Liver (tissue), 9 donors: Measurements from ENCODE around the gene SNX7. TPM values are rescaled to one million over a fixed set of nuclear protein-coding genes. Genes with fewer than 3 reads are reported as not detected.

ENCODE experiments used
- DNase-seq: peaks from one replicate; pipeline ENCODE4 v3.0.0-alpha.2; 2017; ENCODE audit warnings: low spot score
- H3K27ac ChIP-seq, 2 donors: one replicate each; pipeline ENCODE4 v1.7.0; 2013; ENCODE audit warnings: inconsistent platforms in 2 of 2, low read length in 2 of 2, control low read depth in 1 of 2, low read depth in 1 of 2, mild to moderate bottlenecking in 1 of 2
- H3K27me3 ChIP-seq, 4 donors: one replicate each; pipeline versions ENCODE4 v1.6.1 to v1.7.0; 2013; ENCODE audit warnings: low read length in 3 of 4, inconsistent platforms in 1 of 4, mild to moderate bottlenecking in 1 of 4, moderate library complexity in 1 of 4; ENCODE audit not compliant: control insufficient read depth in 4 of 4, insufficient read depth in 4 of 4
- H3K36me3 ChIP-seq, 4 donors: one replicate each; pipeline versions ENCODE4 v1.6.1 to v1.7.0; 2013; ENCODE audit warnings: low read length in 3 of 4, mild to moderate bottlenecking in 3 of 4, low read depth in 1 of 4, moderate library complexity in 1 of 4; ENCODE audit not compliant: control insufficient read depth in 4 of 4, insufficient read depth in 3 of 4
- H3K4me1 ChIP-seq, 4 donors: one replicate each; pipeline versions ENCODE4 v1.6.1 to v1.7.0; 2013; ENCODE audit warnings: low read length in 3 of 4, mild to moderate bottlenecking in 3 of 4, moderate library complexity in 1 of 4; ENCODE audit not compliant: control insufficient read depth in 4 of 4, insufficient read depth in 4 of 4
- H3K4me3 ChIP-seq, 3 donors: one replicate each; pipeline versions ENCODE4 v1.6.1 to v1.7.0; 2013; ENCODE audit warnings: low read length in 3 of 3, control low read depth in 1 of 3, low read depth in 1 of 3, mild to moderate bottlenecking in 1 of 3
- H3K9ac ChIP-seq, 2 donors: one replicate each; pipeline ENCODE4 v1.7.0; 2013; ENCODE audit warnings: low read length in 2 of 2, mild to moderate bottlenecking in 2 of 2, moderate library complexity in 2 of 2, control low read depth in 1 of 2, low read depth in 1 of 2
- H3K9me3 ChIP-seq, 4 donors: one replicate each; pipeline versions ENCODE4 v1.6.1 to v1.7.0; 2013; ENCODE audit warnings: low read length in 3 of 4; ENCODE audit not compliant: control insufficient read depth in 4 of 4
- EGR1 ChIP-seq, 2 donors: IDR thresholded peaks; 2 replicates each; pipeline ENCODE4 v1.6.1; 2016 to 2018; ENCODE audit warnings: antibody characterized with exemption in 2 of 2, low read depth in 2 of 2
- FOXA1 ChIP-seq: IDR thresholded peaks from 2 replicates; pipeline ENCODE4 v1.6.1; 2016; ENCODE audit warnings: antibody characterized with exemption
- FOXA2 ChIP-seq: IDR thresholded peaks from 2 replicates; pipeline ENCODE4 v1.6.1; 2016; ENCODE audit warnings: antibody characterized with exemption
- GABPA ChIP-seq, 2 donors: IDR thresholded peaks in 1 of 2; conservative IDR thresholded peaks in 1 of 2; 2 replicates each; pipeline ENCODE4 v1.6.1; 2016; ENCODE audit warnings: antibody characterized with exemption in 2 of 2, mild to moderate bottlenecking in 1 of 2, moderate library complexity in 1 of 2
- HNF4A ChIP-seq, 2 donors: conservative IDR thresholded peaks; 2 replicates each; pipeline ENCODE4 v1.6.1; 2016; ENCODE audit warnings: antibody characterized with exemption in 2 of 2, mild to moderate bottlenecking in 2 of 2
- HNF4G ChIP-seq: IDR thresholded peaks from 2 replicates; pipeline ENCODE4 v1.6.1; 2016; ENCODE audit warnings: antibody characterized with exemption
- JUND ChIP-seq, 2 donors: IDR thresholded peaks; 2 replicates each; pipeline ENCODE4 v1.6.1; 2016; ENCODE audit warnings: antibody characterized with exemption in 2 of 2
- NR2F2 ChIP-seq: IDR thresholded peaks from 2 replicates; pipeline ENCODE4 v1.6.1; 2016; ENCODE audit warnings: antibody characterized with exemption
- RAD21 ChIP-seq, 2 donors: IDR thresholded peaks; 2 replicates each; pipeline ENCODE4 v1.6.1; 2016; ENCODE audit warnings: antibody characterized with exemption in 2 of 2, mild to moderate bottlenecking in 2 of 2
- RXRA ChIP-seq, 2 donors: IDR thresholded peaks; 2 replicates each; pipeline ENCODE4 v1.6.1; 2017 to 2018; ENCODE audit warnings: antibody characterized with exemption in 2 of 2, mild to moderate bottlenecking in 1 of 2
- SP1 ChIP-seq: IDR thresholded peaks from 2 replicates; pipeline ENCODE4 v1.6.1; 2018; ENCODE audit warnings: antibody characterized with exemption, mild to moderate bottlenecking
- TAF1 ChIP-seq: conservative IDR thresholded peaks from 2 replicates; pipeline ENCODE4 v1.6.1; 2016; ENCODE audit warnings: antibody characterized with exemption, mild to moderate bottlenecking
- WGBS: extraction: QIAGEN DNeasy Blood & Tissue Kit; methylation state at CpG from one replicate; pipeline ENCODE4 v1.1.7; 2013; 5-methylcytosine and 5-hydroxymethylcytosine counted together
- polyA plus RNA-seq, 2 donors: library from polyadenylated mRNA; stranded (reverse) in 1 of 2; unstranded in 1 of 2; fragments of 200-250 nt in 1 of 2; fragments of >200 nt in 1 of 2; fragmentation: Nextera tagmentation in 1 of 2; extraction: Ambion mirVana in 1 of 2; gene quantifications; one replicate each; pipeline versions ENCODE4 v1.2.1 to v1.2.3, GENCODE V29; 2013 to 2015
- total RNA-seq, 2 donors: library from RNA; depleted of rRNA; stranded (reverse); fragments of >200 nt; gene quantifications; one replicate each; pipeline ENCODE4 v1.2.3, GENCODE V29; 2014
- TF ChIP-seq, protein P1 (sequence below): IDR thresholded peaks from 2 replicates; pipeline ENCODE4 v1.6.1; 2016; ENCODE audit warnings: antibody characterized with exemption, mild to moderate bottlenecking
- TF ChIP-seq, protein P2 (sequence below): IDR thresholded peaks from 2 replicates; pipeline ENCODE4 v1.6.1; 2016; ENCODE audit warnings: antibody characterized with exemption
- TF ChIP-seq, protein P3 (sequence below): IDR thresholded peaks from 2 replicates; pipeline ENCODE4 v1.6.1; 2016; ENCODE audit warnings: antibody characterized with exemption
- TF ChIP-seq, protein P4 (sequence below): IDR thresholded peaks from 2 replicates; pipeline ENCODE4 v1.6.1; 2016; ENCODE audit warnings: antibody characterized with exemption
- donor health status: healthy.
- donor health status: healthy.
- donor health status: healthy.
- donor health status: healthy.
- donor health status: healthy.

Gene SNX7
- total and polyA plus RNA-seq, 4 donors = 9.4 to 12.8 (median 9.8) TPM

DNA sequence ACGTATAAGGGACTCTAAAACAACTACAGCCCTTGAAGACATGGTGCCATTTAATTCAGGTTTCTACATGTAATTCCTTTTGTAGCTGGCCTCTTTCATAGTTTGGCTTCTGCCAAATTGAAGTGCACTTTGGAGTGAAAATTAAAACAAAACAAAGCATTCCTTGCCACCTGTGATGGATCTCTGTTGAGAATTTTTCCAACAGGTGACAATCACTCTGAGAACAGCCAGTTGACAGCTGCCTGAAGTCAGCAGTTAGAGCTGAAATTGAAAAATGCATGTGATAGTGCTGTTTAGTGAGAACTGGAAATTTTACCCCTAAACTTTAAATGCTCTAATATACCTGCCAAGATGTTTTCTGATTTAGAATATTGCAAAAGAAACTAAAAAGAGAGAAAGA is 134.5 kb downstream of the SNX7 start:
- no peak overlapping the region for H3K9ac ChIP-seq
- no peak overlapping the region for H3K4me3 ChIP-seq
- H3K27ac ChIP-seq = no peak overlapping the region
- H3K9me3 ChIP-seq = no peaks in the 10 kb centered on the region
- no peaks in the 10 kb centered on the region for H3K4me1 ChIP-seq
- TF ChIP-seq RXRA (IDR thresholded peaks at IDR 0.05) (no peak), HNF4G (no peak), FOXA2 (no peak)
- TF ChIP-seq, protein P1, sequence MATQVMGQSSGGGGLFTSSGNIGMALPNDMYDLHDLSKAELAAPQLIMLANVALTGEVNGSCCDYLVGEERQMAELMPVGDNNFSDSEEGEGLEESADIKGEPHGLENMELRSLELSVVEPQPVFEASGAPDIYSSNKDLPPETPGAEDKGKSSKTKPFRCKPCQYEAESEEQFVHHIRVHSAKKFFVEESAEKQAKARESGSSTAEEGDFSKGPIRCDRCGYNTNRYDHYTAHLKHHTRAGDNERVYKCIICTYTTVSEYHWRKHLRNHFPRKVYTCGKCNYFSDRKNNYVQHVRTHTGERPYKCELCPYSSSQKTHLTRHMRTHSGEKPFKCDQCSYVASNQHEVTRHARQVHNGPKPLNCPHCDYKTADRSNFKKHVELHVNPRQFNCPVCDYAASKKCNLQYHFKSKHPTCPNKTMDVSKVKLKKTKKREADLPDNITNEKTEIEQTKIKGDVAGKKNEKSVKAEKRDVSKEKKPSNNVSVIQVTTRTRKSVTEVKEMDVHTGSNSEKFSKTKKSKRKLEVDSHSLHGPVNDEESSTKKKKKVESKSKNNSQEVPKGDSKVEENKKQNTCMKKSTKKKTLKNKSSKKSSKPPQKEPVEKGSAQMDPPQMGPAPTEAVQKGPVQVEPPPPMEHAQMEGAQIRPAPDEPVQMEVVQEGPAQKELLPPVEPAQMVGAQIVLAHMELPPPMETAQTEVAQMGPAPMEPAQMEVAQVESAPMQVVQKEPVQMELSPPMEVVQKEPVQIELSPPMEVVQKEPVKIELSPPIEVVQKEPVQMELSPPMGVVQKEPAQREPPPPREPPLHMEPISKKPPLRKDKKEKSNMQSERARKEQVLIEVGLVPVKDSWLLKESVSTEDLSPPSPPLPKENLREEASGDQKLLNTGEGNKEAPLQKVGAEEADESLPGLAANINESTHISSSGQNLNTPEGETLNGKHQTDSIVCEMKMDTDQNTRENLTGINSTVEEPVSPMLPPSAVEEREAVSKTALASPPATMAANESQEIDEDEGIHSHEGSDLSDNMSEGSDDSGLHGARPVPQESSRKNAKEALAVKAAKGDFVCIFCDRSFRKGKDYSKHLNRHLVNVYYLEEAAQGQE = no peak
- WGBS = 65% methylated on average over 1 of the region's 1 CpG
- DNase-seq = no peak
- H3K36me3 ChIP-seq = no peaks in the 10 kb centered on the region
- no peaks in the 10 kb centered on the region for H3K27me3 ChIP-seq

DNA sequence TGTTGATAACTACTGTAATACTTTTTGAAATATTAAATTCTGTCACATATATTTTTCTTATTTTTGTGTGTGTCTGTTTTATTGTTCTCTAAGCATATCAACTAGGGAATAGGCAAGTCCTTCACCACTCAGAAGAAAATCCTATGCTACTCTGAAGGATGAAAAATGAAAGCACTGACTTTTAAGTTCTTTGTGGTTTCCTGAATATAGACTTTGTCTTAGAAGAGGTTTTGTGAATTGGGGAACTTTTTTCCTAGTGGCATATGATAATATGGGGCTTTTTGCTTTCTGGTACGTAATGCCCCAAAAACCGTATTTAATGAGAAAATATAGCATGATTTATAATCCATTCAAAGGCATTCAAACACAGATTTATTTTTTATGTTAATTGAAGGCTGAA is 136.0 kb downstream of the SNX7 start:
- DNase-seq = no peak
- Histone ChIP-seq H3K4me1 (no peaks in the 10 kb centered on the region), H3K27me3 (no peaks in the 10 kb centered on the region), H3K4me3 (no peak overlapping the region), H3K36me3 (no peaks in the 10 kb centered on the region), H3K9me3 (no peaks in the 10 kb centered on the region), H3K9ac (no peak overlapping the region), H3K27ac (no peak overlapping the region)
- TF ChIP-seq SP1 (no peak), NR2F2 (no peak), JUND (IDR thresholded peaks at IDR 0.05) (no peak), FOXA2 (no peak), RAD21 (IDR thresholded peaks at IDR 0.05) (no peak), FOXA1 (no peak), TAF1 (no peak), RXRA (IDR thresholded peaks at IDR 0.05) (no peak), EGR1 (IDR thresholded peaks at IDR 0.05; ENCODE audit: low read depth in 2 of 2) (no peak), GABPA (IDR thresholded peaks at IDR 0.05 in 1 of 2, conservative IDR thresholded peaks at IDR 0.05 in 1 of 2) (no peak), HNF4A (conservative IDR thresholded peaks at IDR 0.05) (no peak), HNF4G (no peak)
- TF ChIP-seq, protein P2, sequence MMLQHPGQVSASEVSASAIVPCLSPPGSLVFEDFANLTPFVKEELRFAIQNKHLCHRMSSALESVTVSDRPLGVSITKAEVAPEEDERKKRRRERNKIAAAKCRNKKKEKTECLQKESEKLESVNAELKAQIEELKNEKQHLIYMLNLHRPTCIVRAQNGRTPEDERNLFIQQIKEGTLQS = no peak
- TF ChIP-seq, protein P3, sequence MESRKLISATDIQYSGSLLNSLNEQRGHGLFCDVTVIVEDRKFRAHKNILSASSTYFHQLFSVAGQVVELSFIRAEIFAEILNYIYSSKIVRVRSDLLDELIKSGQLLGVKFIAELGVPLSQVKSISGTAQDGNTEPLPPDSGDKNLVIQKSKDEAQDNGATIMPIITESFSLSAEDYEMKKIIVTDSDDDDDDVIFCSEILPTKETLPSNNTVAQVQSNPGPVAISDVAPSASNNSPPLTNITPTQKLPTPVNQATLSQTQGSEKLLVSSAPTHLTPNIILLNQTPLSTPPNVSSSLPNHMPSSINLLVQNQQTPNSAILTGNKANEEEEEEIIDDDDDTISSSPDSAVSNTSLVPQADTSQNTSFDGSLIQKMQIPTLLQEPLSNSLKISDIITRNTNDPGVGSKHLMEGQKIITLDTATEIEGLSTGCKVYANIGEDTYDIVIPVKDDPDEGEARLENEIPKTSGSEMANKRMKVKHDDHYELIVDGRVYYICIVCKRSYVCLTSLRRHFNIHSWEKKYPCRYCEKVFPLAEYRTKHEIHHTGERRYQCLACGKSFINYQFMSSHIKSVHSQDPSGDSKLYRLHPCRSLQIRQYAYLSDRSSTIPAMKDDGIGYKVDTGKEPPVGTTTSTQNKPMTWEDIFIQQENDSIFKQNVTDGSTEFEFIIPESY = no peak
- TF ChIP-seq, protein P1 = no peak
- TF ChIP-seq, protein P4, sequence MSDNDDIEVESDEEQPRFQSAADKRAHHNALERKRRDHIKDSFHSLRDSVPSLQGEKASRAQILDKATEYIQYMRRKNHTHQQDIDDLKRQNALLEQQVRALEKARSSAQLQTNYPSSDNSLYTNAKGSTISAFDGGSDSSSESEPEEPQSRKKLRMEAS = no peak
- WGBS = 87% methylated on average over 2 of the region's 2 CpGs
